ENCODE measurements around the gene CREB3L2. TPM values are rescaled to one million over a fixed set of nuclear protein-coding genes. Genes with fewer than 3 reads are reported as not detected.

CREB3L2 gene
- total and polyA plus RNA-seq, 2 of the 8 experiments (the other 6 are each of a cell fraction or from before 2014, with no cell fraction given), result 14.4 to 48.3 TPM

DNA sequence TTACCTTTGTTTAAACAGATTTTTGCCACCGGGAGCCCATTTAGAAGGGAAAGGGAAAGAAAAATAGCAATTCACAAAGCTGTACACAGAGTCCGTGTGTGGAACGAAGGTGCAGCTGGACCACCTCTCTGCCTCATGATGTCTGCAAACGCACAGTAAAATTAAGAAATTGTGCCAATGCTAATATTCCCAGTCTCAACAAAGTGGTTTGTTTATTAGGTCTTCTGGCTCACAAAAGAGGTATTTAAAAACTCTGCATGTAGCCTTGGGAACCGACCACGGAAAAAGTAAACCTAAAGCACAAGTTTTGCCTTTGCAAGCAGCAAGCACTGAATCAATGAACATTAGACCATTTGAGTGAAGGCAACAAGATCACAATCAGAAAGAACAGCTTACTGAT lies 57.7 kb downstream of the CREB3L2 start:
- H2AK5ac ChIP-seq (ENCODE audit: low read depth, low read length), result no peak overlapping the region
- ChIA-PET POLR2A (ENCODE audit: partially characterized antibody) (no interaction called here), CTCF (ENCODE audit: partially characterized antibody) (interaction anchor here (0.6 to 1.5 kb wide), 2 partner anchors 14 to 40 kb away, joined by 3 read pairs; no protein-coding TSS in a partner anchor)
- H3K23ac ChIP-seq (ENCODE audit: insufficient read length), result no peak overlapping the region
- no peak overlapping the region for H3K4me2 ChIP-seq (ENCODE audit: insufficient read depth in 1 of 2, low read depth in 2 of 2, low read length in 2 of 2)
- no peak overlapping the region for H2BK20ac ChIP-seq (ENCODE audit: low read length)
- H2BK12ac ChIP-seq (ENCODE audit: low read depth, low read length), result no peak overlapping the region
- no peak overlapping the region for H4K91ac ChIP-seq (replicated peaks; ENCODE audit: insufficient read length, low read length)
- no peak overlapping the region for H2BK120ac ChIP-seq (replicated peaks; ENCODE audit: low read depth, low read length)
- H3K18ac ChIP-seq (ENCODE audit: extremely low read depth, low read length), result no peak overlapping the region
- no peaks in the 10 kb centered on the region for H4K20me1 ChIP-seq (replicated peaks in 1 of 2; ENCODE audit: control insufficient read depth in 1 of 2, insufficient read depth in 2 of 2, low read length in 2 of 2)
- no peak overlapping the region for H4K8ac ChIP-seq (ENCODE audit: extremely low read depth, insufficient read depth, low read length)
- H2BK5ac ChIP-seq (ENCODE audit: low read depth, low read length), result no peak overlapping the region
- no peak for FAIRE-seq
- TF ChIP-seq CBX5 (IDR thresholded peaks at IDR 0.05; ENCODE audit: low read depth, low read length) (no peak), ASH2L (IDR thresholded peaks at IDR 0.05; ENCODE audit: low read length) (no peak), RAD21 (IDR thresholded peaks at IDR 0.05 in 1 of 2, conservative IDR thresholded peaks at IDR 0.05 in 1 of 2; ENCODE audit: low read depth in 2 of 2, low read length in 2 of 2) (no peak), CREB1 (IDR thresholded peaks at IDR 0.05) (no peak), JUN (IDR thresholded peaks at IDR 0.05; ENCODE audit: low read depth, low read length) (no peak), BACH1 (IDR thresholded peaks at IDR 0.05; ENCODE audit: low read length) (no peak), HDAC2 (IDR thresholded peaks at IDR 0.05; ENCODE audit: borderline replicate concordance in 1 of 2, low read depth in 2 of 2, low read length in 2 of 2) (no peak), GABPA (IDR thresholded peaks at IDR 0.05; ENCODE audit: borderline replicate concordance, insufficient read depth, low read length) (no peak)
- TF ChIP-seq, protein P1, sequence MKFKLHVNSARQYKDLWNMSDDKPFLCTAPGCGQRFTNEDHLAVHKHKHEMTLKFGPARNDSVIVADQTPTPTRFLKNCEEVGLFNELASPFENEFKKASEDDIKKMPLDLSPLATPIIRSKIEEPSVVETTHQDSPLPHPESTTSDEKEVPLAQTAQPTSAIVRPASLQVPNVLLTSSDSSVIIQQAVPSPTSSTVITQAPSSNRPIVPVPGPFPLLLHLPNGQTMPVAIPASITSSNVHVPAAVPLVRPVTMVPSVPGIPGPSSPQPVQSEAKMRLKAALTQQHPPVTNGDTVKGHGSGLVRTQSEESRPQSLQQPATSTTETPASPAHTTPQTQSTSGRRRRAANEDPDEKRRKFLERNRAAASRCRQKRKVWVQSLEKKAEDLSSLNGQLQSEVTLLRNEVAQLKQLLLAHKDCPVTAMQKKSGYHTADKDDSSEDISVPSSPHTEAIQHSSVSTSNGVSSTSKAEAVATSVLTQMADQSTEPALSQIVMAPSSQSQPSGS (IDR thresholded peaks at IDR 0.05; ENCODE audit: low read length), result no peak
- peaks cover 0 to 9% (median 3%) of the 10 kb centered on the region in 4 experiments; a peak in 4 of 7 replicates for H3K4me1 ChIP-seq (replicated peaks in 1 of 4; ENCODE audit: control insufficient read depth in 3 of 4, insufficient read depth in 4 of 4, low read length in 3 of 4)
- no peak overlapping the region for H4K5ac ChIP-seq (ENCODE audit: insufficient read length, low read depth, low read length)
- no peak overlapping the region for H3K4ac ChIP-seq (replicated peaks; ENCODE audit: insufficient read length, low read depth, low read length)
- no peak overlapping the region for H3K27ac ChIP-seq (ENCODE audit: low read depth, low read length)
- H3K27me3 ChIP-seq (replicated peaks in 1 of 4; ENCODE audit: control insufficient read depth in 3 of 4, extremely low read depth in 1 of 4, insufficient read depth in 3 of 4, low read length in 3 of 4), result no peaks in the 10 kb centered on the region
- no peaks in the 10 kb centered on the region for H3K23me2 ChIP-seq (ENCODE audit: low read depth, low read length)
- no peak overlapping the region for H3K14ac ChIP-seq (ENCODE audit: insufficient read length)
- H3K9me3 ChIP-seq (ENCODE audit: insufficient read depth in 2 of 2, low read depth in 1 of 2, low read length in 1 of 2), result no peaks in the 10 kb centered on the region
- 89% methylated on average over 6 of the region's 6 CpGs; no CpG with 5 or more reads in 1 of the 2 experiments for WGBS, 2 experiments (ENCODE audit: extremely low coverage in 1 of 2, insufficient coverage in 1 of 2, insufficient read length in 1 of 2, insufficient replicate concordance in 2 of 2, low coverage in 1 of 2, low lambda C conversion rate in 2 of 2, missing lambda C conversion rate in 1 of 2)
- H2AFZ ChIP-seq (ENCODE audit: low read length), result no peak overlapping the region
- H3K79me1 ChIP-seq (ENCODE audit: low read depth, low read length), result peaks cover 6% of the 10 kb centered on the region
- DNase-seq (ENCODE audit: low read depth in 1 of 2, low spot score in 2 of 2), result no peak
- H3K36me3 ChIP-seq (ENCODE audit: control insufficient read depth in 2 of 4, insufficient read depth in 4 of 4, low read length in 3 of 4), result no peaks in the 10 kb centered on the region; a peak in 1 of 8 replicates
- H3K56ac ChIP-seq (replicated peaks; ENCODE audit: insufficient read length, low read depth, low read length), result no peak overlapping the region
- H3K79me2 ChIP-seq (ENCODE audit: control insufficient read depth in 1 of 2, insufficient read depth in 2 of 2, low read length in 2 of 2), result peaks cover 0 to 47% of the 10 kb centered on the region in 2 experiments; a peak in 3 of 4 replicates
- no peak overlapping the region for H3K4me3 ChIP-seq (ENCODE audit: extremely low read depth in 1 of 4, insufficient read depth in 2 of 4, low read depth in 3 of 4, low read length in 4 of 4)
- no peak overlapping the region for H3K9ac ChIP-seq (replicated peaks in 1 of 4; ENCODE audit: extremely low read depth in 1 of 4, low read depth in 3 of 4, low read length in 3 of 4)
- H2BK15ac ChIP-seq (ENCODE audit: low read length), result 0 out of 2 replicates have a peak overlapping the region, but pooled peaks have one; percentile 50
